ENCODE measurements around the gene LPCAT1. TPM values are rescaled to one million over a fixed set of nuclear protein-coding genes. Genes with fewer than 3 reads are reported as not detected.

The LPCAT1 gene
- total and polyA plus RNA-seq, 2 experiments from 2014 or later: 78.0 to 255 TPM

GRCh38 chr5:1487079-1487764, 36.5 kb downstream of the LPCAT1 start:
- H3K27me3 Mint-ChIP-seq (ENCODE audit: insufficient read depth, low read depth, poor library complexity): peaks cover 14% of the 10 kb centered on the region
- H3K4me3 Mint-ChIP-seq: no peak overlapping the region
- TF ChIP-seq REST (IDR thresholded peaks at IDR 0.05; ENCODE audit: unreplicated experiment): no peak
- no peak for TF ChIP-seq EZH2 (IDR thresholded peaks at IDR 0.05; ENCODE audit: low read depth, unreplicated experiment)
- no peak for TF ChIP-seq NANOG (IDR thresholded peaks at IDR 0.05; ENCODE audit: borderline replicate concordance)
- no peak for TF ChIP-seq ZNF114 (CRISPR knock-in tag; IDR thresholded peaks at IDR 0.05)
- TF ChIP-seq ZNF462 (CRISPR knock-in tag; IDR thresholded peaks at IDR 0.05): no peak
- TF ChIP-seq ETS1 (IDR thresholded peaks at IDR 0.05): no peak
- no peak for TF ChIP-seq ZNF331 (CRISPR knock-in tag; IDR thresholded peaks at IDR 0.05; ENCODE audit: low read depth)
- TF ChIP-seq CTCF (conservative IDR thresholded peaks at IDR 0.05; ENCODE audit: low read depth in 2 of 2): no peak
- no peak for TF ChIP-seq CREB1 (CRISPR knock-in tag; IDR thresholded peaks at IDR 0.05; ENCODE audit: low read depth)
- no peak for TF ChIP-seq STAT1 (IDR thresholded peaks at IDR 0.05; ENCODE audit: unreplicated experiment)
- no peak for TF ChIP-seq EZH2phosphoT487 (IDR thresholded peaks at IDR 0.05; ENCODE audit: unreplicated experiment)
- TF ChIP-seq POLR2AphosphoS5 (IDR thresholded peaks at IDR 0.05; ENCODE audit: low read depth): no peak
- TF ChIP-seq JUNB (IDR thresholded peaks at IDR 0.05; ENCODE audit: unreplicated experiment): no peak
- ATAC-seq: no peak
- Histone ChIP-seq H3K36me3 (ENCODE audit: insufficient read depth) (peaks cover 23% of the 10 kb centered on the region), H3K27ac (ENCODE audit: low read depth) (no peak overlapping the region), H4K20me1 (replicated peaks; ENCODE audit: insufficient read depth) (peaks cover 10% of the 10 kb centered on the region; the same call in 1 of the 2 replicates), H3K9me2 (ENCODE audit: insufficient read depth) (no peaks in the 10 kb centered on the region), H3K4me2 (no peak overlapping the region), H3K79me2 (replicated peaks; ENCODE audit: insufficient read depth) (0 out of 2 replicates have a peak, but pooled peaks cover 16% of the 10 kb centered on the region), H3K4me3 (no peak overlapping the region), H2AFZ (no peak overlapping the region), H3K4me1 (ENCODE audit: insufficient read depth) (no peaks in the 10 kb centered on the region), H3F3A (replicated peaks; ENCODE audit: low read depth) (peaks cover 3% of the 10 kb centered on the region; the same call in 1 of the 2 replicates), H3K27me3 (ENCODE audit: insufficient read depth) (no peaks in the 10 kb centered on the region)
- peaks cover 79% of the 10 kb centered on the region for H3K36me3 Mint-ChIP-seq (ENCODE audit: low read depth)
- DNase-seq (ENCODE audit: low spot score): no peak
- H3K4me1 Mint-ChIP-seq: peaks cover 2% of the 10 kb centered on the region; the same call in 1 of the 3 replicates
- H3K27ac Mint-ChIP-seq: peak overlapping the region; percentile 36; the same call in 1 of the 2 replicates
- H3K9me3 Mint-ChIP-seq: no peaks in the 10 kb centered on the region

All from GM23338 (cell line).